A673 (cell line): ENCODE data around the gene TREM2. TPM values are rescaled to one million over a fixed set of nuclear protein-coding genes. Genes with fewer than 3 reads are reported as not detected.

ENCODE experiments used
- BruUV-seq: library from RNA; stranded (reverse); fragments of 400-500 nt; replicated peaks from 2 replicates; lab custom pipeline; 2021; lab: Mats Ljungman, UMichigan
- CTCF ChIA-PET: fragments of 300-600 bp; sonication (Branson Sonifier 250); formaldehyde crosslinking; loops from one replicate; lab custom pipeline; 2022; ENCODE audit warnings: antibody characterized with exemption; lab: Charles Lee
- POLR2A ChIA-PET: fragments of 300-600 bp; sonication (Branson Sonifier 250); formaldehyde crosslinking; loops from one replicate; lab custom pipeline; 2022; ENCODE audit warnings: antibody characterized with exemption; ENCODE audit not compliant: low non-redundant PET; lab: Charles Lee
- DNase-seq: peaks from one replicate; pipeline ENCODE4 v3.0.0-alpha.2; 2015; ENCODE audit warnings: low spot score
- H3K27ac ChIP-seq: fragments of 200-600 bp; sonication (generic); 2 replicates; pipeline ENCODE4 v1.5.1; 2016; ENCODE audit warnings: mixed run types, low read depth, mild to moderate bottlenecking, mixed read lengths, antibody characterized with exemption, low read length; ENCODE audit not compliant: poor library complexity, severe bottlenecking
- H3K27me3 ChIP-seq: fragments of 200-600 bp; sonication (generic); replicated peaks from 2 replicates; pipeline ENCODE4 v1.6.1; 2017; ENCODE audit warnings: mixed run types, low read depth, mild to moderate bottlenecking, mixed read lengths, antibody characterized with exemption, low read length; ENCODE audit not compliant: insufficient read depth, poor library complexity
- H3K36me3 ChIP-seq: fragments of 200-600 bp; sonication (generic); 2 replicates; pipeline ENCODE4 v1.6.1; 2016; ENCODE audit warnings: mixed run types, mild to moderate bottlenecking, mixed read lengths, antibody characterized with exemption, low read length; ENCODE audit not compliant: insufficient read depth, poor library complexity, severe bottlenecking
- H3K4me1 ChIP-seq: fragments of 200-600 bp; sonication (generic); 2 replicates; pipeline ENCODE4 v1.6.1; 2017; ENCODE audit warnings: mixed run types, mild to moderate bottlenecking, mixed read lengths, antibody characterized with exemption, low read length; ENCODE audit not compliant: insufficient read depth, poor library complexity, severe bottlenecking
- H3K4me3 ChIP-seq: fragments of 200-600 bp; sonication (generic); 2 replicates; pipeline ENCODE4 v1.5.1; 2016; ENCODE audit warnings: low read depth, mixed run types, mild to moderate bottlenecking, mixed read lengths, low read length; ENCODE audit not compliant: poor library complexity, severe bottlenecking
- H3K9me3 ChIP-seq: fragments of 200-600 bp; sonication (generic); 2 replicates; pipeline ENCODE4 v1.6.1; 2016; ENCODE audit warnings: mixed run types, low read depth, mild to moderate bottlenecking, mixed read lengths, antibody characterized with exemption, low read length; ENCODE audit not compliant: poor library complexity, severe bottlenecking
- CTCF ChIP-seq: fragments of 300-800, 200-600 bp; sonication (generic); conservative IDR thresholded peaks from 2 replicates; pipeline ENCODE4 v1.5.1; 2017; ENCODE audit warnings: low read depth, mild to moderate bottlenecking, antibody characterized with exemption, low read length, moderate library complexity, mixed read lengths
- EZH2 ChIP-seq: fragments of 200-600 bp; sonication (generic); IDR thresholded peaks from 2 replicates; pipeline ENCODE4 v1.6.1; 2017; ENCODE audit warnings: borderline replicate concordance, low read depth, mild to moderate bottlenecking, mixed read lengths, antibody characterized with exemption, low read length; ENCODE audit not compliant: poor library complexity, severe bottlenecking
- intact Hi-C: fragments of 100-400 bp; cut with micrococcal nuclease; formaldehyde crosslinking; loops from one replicate; pipeline ENCODE4 v1.10.0; 2022; ENCODE audit not compliant: unreplicated experiment
- total RNA-seq: library from RNA; stranded (reverse); gene quantifications from 2 replicates; pipeline ENCODE4 v1.2.3, GENCODE V29; 2021

TREM2 gene
- total RNA-seq, 1 experiment from 2014 or later = not detected

- no peak overlapping the region for H3K27ac ChIP-seq
- TF ChIP-seq EZH2 (no peak), CTCF (no peak)
- POLR2A ChIA-PET = interaction anchor here (0.6 kb wide), 1 partner anchor 20 kb away, joined by 4 read pairs; no protein-coding TSS in a partner anchor
- CTCF ChIA-PET = no interaction called here
- H3K9me3 ChIP-seq = no peaks in the 10 kb centered on the region
- intact Hi-C loops = no loop called here
- DNase-seq = no peak
- no TSS peak for BruUV-seq
- no peak overlapping the region for H3K4me3 ChIP-seq
- no peaks in the 10 kb centered on the region for H3K36me3 ChIP-seq
- H3K4me1 ChIP-seq = no peaks in the 10 kb centered on the region
- no peaks in the 10 kb centered on the region for H3K27me3 ChIP-seq
Measured at GRCh38 chr6:41187924-41188886, 25.3 kb upstream of the TREM2 start.

DNA sequence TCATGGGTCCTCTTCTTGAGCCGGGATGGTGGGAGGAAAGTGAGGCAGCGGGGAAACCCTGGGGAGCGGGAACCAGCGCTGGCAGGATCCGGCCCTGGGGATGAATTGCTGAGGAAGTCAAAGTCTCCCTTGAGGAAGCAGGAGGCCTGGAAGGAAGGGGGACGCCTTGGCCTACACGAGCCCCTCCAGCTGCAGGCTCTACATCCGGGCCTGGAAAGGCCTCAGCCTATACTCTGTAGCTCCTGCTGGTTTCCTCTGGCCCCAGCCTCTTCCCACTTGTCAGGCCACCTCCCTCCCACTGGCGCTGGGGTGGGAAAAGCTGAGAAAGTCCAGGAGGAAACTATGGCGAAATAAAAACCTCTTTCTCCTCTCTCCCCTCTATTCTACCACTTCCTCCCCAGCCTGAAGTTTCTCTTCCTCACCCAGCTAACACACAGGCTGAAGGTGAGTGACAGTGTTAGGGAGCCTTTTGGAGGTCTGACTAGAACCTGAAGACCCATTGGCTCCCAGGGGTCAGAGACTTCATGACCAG, 23.2 kb upstream of the TREM2 start:
- Histone ChIP-seq H3K36me3 (no peaks in the 10 kb centered on the region), H3K27me3 (no peaks in the 10 kb centered on the region), H3K4me3 (no peak overlapping the region), H3K27ac (no peak overlapping the region), H3K9me3 (no peaks in the 10 kb centered on the region), H3K4me1 (no peaks in the 10 kb centered on the region)
- ChIA-PET CTCF (no interaction called here), POLR2A (no interaction called here)
- intact Hi-C loops = no loop called here
- no peak for DNase-seq
- BruUV-seq = no TSS peak
- no peak for TF ChIP-seq EZH2
- no peak for TF ChIP-seq CTCF

- DNase-seq = no peak
- intact Hi-C loops = no loop called here
- ChIA-PET POLR2A (no interaction called here), CTCF (no interaction called here)
- Histone ChIP-seq H3K36me3 (no peaks in the 10 kb centered on the region), H3K27ac (no peak overlapping the region), H3K9me3 (no peaks in the 10 kb centered on the region), H3K4me1 (no peaks in the 10 kb centered on the region), H3K4me3 (no peak overlapping the region), H3K27me3 (no peaks in the 10 kb centered on the region)
- BruUV-seq = no TSS peak
- TF ChIP-seq CTCF (no peak), EZH2 (no peak)
Measured at GRCh38 chr6:41184761-41185160, 21.8 kb upstream of the TREM2 start.
